Measurements from ENCODE around the gene LRRN2.

LRRN2 gene

GRCh38 chr1:204577794-204578478 is 107.6 kb downstream of the LRRN2 start:
- DNase-seq = peak; percentile 83
- H3K27ac ChIP-seq = peak overlapping the region; percentile 84
- no peaks in the 10 kb centered on the region for H3K9me3 ChIP-seq (ENCODE audit: severe bottlenecking)
- TF ChIP-seq CTCF (IDR thresholded peaks at IDR 0.05; ENCODE audit: low read depth, low read length) = peak; percentile 36; the same call in 1 of the 2 replicates
- H3K27me3 ChIP-seq (ENCODE audit: insufficient read depth, low read depth, severe bottlenecking) = no peaks in the 10 kb centered on the region
- H3K36me3 ChIP-seq = no peaks in the 10 kb centered on the region
- no peak overlapping the region for H3K4me3 ChIP-seq (ENCODE audit: low read depth, low read length)

GRCh38 chr1:204576422-204576821 is 109.1 kb downstream of the LRRN2 start:
- Histone ChIP-seq H3K27me3 (ENCODE audit: insufficient read depth, low read depth, severe bottlenecking) (no peaks in the 10 kb centered on the region), H3K4me3 (ENCODE audit: low read depth, low read length) (no peak overlapping the region), H3K27ac (peak overlapping the region; percentile 84), H3K9me3 (ENCODE audit: severe bottlenecking) (no peaks in the 10 kb centered on the region), H3K36me3 (no peaks in the 10 kb centered on the region)
- no peak for TF ChIP-seq CTCF (IDR thresholded peaks at IDR 0.05; ENCODE audit: low read depth, low read length)
- DNase-seq = no peak

DNA sequence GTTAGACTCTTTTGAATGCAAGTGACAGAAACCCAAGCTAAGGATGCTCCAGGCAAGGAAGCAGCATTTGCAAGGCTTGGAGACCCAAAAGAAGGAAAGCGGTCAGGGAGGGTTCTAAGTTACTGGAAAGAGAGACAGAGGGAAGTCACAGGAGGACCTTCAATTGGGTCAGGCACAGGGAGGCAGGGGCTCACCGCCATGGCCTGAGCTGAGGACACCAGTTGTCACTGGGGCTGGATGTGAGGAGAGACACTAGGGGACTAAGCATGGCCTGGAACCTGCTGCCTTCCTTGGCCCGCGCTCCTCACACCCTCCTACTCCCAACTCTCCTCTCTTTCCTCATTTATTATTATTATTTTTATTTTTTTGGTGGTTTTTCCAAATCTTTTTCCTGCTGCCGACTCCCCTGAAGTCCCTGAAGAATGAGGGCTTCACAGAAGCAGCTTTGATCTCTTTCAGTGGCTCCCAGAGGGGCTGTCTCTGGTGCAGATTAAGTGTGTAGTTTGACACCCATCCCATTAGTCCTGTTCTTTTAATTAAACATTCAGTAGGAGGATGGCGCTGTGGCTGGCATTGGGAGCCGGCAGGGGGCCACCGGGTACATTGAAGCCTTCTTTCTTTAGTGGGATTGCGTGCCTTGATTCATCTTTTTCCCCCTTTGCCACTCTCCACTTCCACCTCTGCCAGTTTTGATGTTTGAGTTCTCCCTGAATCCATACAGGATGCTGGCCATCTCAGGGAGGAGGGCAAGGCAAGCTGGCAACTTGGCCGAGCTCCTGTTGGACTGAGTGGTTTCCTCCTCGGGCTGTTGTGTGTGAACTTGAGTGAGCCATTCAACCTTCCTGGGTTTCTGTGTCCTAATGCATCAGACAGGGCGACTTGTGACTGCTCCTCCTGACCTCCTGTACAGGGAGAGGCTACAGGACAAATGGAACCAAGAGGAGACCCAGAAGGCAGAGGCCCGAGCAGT is 110.0 kb downstream of the LRRN2 start:
- peak; percentile 75 for TF ChIP-seq CTCF (IDR thresholded peaks at IDR 0.05; ENCODE audit: low read depth, low read length)
- no peaks in the 10 kb centered on the region for H3K9me3 ChIP-seq (ENCODE audit: severe bottlenecking)
- peak; percentile 93 for DNase-seq
- H3K27ac ChIP-seq = peak overlapping the region; percentile 84
- peak overlapping the region; percentile 16 for H3K4me3 ChIP-seq (ENCODE audit: low read depth, low read length)
- no peaks in the 10 kb centered on the region for H3K36me3 ChIP-seq
- H3K27me3 ChIP-seq (ENCODE audit: insufficient read depth, low read depth, severe bottlenecking) = no peaks in the 10 kb centered on the region

- Histone ChIP-seq H3K9me3 (ENCODE audit: severe bottlenecking) (peaks cover 2% of the 10 kb centered on the region), H3K27me3 (ENCODE audit: insufficient read depth, low read depth, severe bottlenecking) (no peaks in the 10 kb centered on the region), H3K36me3 (no peaks in the 10 kb centered on the region), H3K4me3 (ENCODE audit: low read depth, low read length) (peak overlapping the region; percentile 16), H3K27ac (peak overlapping the region; percentile 84)
- TF ChIP-seq CTCF (IDR thresholded peaks at IDR 0.05; ENCODE audit: low read depth, low read length) = no peak
- DNase-seq = peak; percentile 100
These were observed 110.7 kb downstream of the LRRN2 start for GRCh38 chr1:204574865-204575163.

- peak overlapping the region; percentile 4 for H3K4me3 ChIP-seq (ENCODE audit: low read depth, low read length)
These were observed 111.3 kb downstream of the LRRN2 start for GRCh38 chr1:204574016-204574864.

More at GRCh38 chr1:204574016-204574864, 111.3 kb downstream of the LRRN2 start:
- Histone ChIP-seq H3K27ac (peak overlapping the region; percentile 84), H3K36me3 (no peaks in the 10 kb centered on the region), H3K27me3 (ENCODE audit: insufficient read depth, low read depth, severe bottlenecking) (no peaks in the 10 kb centered on the region), H3K9me3 (ENCODE audit: severe bottlenecking) (peaks cover 2% of the 10 kb centered on the region)
- no peak for DNase-seq
- no peak for TF ChIP-seq CTCF (IDR thresholded peaks at IDR 0.05; ENCODE audit: low read depth, low read length)
